HG03460 (cell line): ENCODE measurements around the gene LDLRAD4.
A peak's percentile ranks its signal among the peaks of the same experiment; 100 is the strongest.

ENCODE experiments used
- ATAC-seq: cut with Tn5 transposase; IDR thresholded peaks from one replicate; pipeline ENCODE4 v1.9.1; 2021; ENCODE audit not compliant: unreplicated experiment

Gene LDLRAD4

DNA sequence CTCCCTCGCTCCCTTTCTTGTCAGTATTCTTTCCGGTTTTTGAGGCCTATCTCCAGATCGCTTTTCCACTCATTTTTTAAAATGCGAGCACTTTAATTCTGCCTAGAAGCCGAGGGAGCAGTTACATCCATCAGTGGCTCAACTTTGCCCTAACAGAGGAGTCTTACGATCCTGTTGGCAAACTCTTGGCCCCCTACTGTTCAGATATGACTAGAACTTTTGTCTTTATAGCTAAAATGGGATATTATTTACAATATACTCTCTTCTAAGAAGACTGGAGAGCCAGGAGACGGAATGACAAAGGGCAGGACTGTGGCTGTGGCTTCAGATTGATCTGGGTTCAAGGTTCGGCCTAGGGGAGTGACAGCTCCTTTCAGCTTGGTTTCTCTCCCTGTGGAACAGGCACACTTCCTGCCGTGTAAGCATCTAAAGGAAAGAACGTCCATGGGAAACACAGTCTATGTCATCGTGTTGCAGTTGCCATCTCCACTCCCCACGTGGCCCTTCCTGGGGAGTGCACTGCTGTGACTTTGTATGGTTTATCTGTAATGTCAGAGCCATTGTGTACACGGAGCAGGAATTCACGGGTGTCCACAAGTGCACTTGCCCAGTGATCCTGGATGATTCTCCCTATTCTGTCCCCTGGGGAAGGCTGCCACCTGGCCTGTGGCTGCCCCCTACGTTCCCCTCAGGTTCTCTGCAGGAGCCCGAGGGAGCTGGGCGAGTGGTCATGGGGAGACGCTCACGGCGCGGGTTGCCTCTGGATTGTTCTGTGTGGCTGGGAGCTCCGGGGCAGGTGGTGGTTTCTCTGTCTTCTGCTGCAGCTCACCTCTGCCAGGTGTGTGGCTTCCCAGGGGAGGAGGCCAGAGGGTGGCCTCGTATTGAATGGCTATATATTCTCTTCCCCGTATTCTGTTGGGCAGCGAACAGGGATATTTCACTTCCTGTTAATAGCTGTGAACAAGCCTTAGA is 222.0 kb downstream of the LDLRAD4 start:
- no peak for ATAC-seq

DNA sequence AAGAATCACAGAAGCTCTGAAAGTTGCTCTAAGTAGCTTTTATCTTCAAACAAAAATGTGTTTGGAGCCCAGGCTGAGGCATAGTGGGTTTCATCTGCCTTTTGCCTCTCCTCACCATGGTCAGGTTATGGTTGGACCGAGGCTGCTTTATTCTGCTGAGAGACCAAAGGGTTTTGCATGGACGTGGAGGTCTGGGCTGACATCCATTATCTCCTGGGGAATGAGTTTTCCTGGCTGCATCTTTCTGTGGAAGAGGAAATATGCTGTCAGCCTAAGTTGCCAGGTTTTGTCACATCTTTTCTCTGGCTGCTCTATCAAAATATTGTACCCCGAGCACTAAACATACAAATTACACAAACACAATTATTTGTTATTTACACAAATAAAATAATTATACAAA is 223.2 kb downstream of the LDLRAD4 start:
- ATAC-seq, result no peak

DNA sequence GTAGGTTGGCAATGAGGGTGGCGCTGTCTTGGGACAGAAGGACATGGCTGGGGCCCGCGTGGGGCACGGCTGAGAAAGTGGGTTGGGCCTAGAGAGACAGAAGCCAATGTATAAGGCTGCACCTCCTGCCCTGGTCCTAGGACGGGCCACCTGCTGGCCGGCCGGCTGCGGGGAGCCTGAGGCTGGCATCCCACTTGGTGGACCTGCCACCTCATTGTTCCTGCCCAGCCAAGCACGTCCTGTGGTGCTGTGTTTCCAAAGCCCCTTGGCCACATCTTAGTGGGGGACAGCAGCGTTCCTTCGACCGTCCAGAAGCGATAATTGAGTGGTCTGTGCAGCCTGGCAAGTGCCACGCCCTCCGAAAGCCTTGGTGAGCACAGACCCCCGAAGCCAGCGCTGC is 223.9 kb downstream of the LDLRAD4 start:
- no peak for ATAC-seq

DNA sequence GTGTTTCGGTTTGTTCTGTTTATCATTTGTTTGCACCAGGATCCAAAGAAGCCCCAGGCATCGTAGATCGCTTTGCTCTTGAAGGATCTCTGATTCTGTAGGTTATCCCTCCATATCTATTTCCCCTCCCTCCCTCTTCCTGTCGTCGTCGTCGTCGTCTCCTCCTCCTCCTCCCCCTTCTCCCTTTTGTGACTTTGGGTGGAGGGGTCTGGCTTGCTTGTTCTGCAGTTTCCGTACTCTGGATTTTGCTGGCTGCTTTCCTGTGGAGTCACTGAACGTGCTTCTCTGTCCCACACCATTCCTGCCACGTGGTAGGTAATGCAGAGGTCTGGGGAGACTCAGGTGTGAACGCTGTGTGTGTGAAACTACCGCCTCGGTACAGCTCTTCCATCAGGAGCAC is 225.0 kb downstream of the LDLRAD4 start:
- ATAC-seq, result no peak

DNA sequence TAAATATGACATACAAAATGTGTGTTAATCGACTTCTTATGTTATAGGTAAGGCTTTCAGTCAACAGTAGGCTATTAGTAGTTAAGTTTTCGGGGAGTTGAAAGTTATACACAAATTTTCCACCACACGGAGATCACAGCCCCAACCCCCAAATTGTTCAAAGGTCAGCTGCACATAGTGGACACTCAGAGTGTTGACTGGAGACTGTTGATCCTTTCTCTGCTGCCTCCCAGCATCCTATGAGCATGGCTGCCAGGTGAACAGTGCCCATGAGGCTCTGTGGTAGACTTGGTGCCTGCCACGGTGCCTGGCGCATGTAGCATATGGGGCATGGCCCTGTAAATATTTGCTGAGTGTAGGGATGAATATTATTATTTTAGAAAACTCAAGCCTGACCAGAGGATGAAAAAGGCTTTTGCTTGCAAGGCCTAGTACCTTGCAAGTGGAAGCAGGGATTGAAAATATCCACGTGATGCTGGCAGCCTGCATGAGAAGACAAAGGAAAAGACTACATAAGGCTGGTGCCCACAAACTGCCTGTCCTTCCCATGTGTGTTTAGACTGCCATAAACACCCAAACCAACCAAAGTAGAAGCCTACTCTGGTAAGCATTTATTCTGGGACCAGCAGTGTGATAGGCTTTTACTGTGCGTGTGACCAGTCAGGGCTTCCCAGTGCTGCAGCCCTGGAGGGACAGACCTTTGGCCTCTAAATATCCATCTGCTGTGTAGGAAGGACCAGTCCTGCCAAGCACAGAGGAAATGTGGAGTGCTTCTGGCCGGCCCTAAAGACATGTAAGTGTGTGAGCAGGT is 226.1 kb downstream of the LDLRAD4 start:
- ATAC-seq, result no peak

DNA sequence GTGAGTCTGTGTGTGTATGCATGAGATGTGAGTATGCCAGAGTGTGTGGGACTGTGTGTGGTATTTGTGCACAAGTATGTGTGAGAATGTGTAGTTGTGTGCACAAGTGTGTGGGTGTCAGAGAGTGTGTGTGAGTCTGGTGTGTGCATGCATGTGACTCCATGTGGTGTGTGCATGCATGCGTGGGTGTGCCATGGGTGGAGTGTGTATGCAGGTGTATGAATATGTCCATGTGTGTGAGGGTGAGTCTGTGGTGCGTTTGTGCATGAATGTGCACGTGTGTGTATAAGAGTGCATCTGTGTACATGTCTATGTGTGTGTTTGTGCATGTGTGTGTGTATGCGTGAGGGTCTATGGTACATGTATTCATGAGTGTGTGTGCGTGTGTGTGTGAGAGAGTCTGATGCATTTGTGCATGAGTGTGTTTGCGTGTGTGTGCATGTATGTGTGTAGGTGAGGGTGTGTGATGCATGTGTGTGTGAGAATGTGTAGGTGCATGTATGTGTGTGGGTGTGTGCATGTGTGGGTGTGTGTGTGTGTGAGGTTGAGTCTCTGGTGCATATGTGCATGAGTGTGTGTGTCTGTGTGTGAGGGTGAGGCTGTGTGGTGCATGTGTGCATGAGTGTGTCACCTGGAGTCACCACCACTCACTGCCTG is 226.8 kb downstream of the LDLRAD4 start:
- ATAC-seq, result no peak

DNA sequence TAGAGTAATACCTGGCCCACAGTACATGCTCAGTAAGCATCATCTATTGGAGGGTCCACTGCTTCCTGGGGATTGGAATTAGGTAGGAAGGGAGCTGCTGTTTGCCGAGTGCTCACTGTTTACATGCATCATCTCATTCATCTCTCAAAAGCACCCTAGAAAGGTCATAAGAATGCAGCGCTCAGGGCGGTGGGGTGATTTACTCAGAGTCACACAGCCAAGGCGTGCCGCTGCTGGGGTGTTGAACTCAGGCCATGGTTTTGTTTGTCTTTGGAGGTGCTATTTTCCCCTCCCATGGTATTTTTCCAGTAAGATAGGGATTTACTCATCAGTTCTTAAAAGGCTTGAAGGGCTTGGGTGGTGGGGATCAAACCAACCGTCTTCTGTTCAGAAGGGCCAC is 227.5 kb downstream of the LDLRAD4 start:
- ATAC-seq, result no peak

DNA sequence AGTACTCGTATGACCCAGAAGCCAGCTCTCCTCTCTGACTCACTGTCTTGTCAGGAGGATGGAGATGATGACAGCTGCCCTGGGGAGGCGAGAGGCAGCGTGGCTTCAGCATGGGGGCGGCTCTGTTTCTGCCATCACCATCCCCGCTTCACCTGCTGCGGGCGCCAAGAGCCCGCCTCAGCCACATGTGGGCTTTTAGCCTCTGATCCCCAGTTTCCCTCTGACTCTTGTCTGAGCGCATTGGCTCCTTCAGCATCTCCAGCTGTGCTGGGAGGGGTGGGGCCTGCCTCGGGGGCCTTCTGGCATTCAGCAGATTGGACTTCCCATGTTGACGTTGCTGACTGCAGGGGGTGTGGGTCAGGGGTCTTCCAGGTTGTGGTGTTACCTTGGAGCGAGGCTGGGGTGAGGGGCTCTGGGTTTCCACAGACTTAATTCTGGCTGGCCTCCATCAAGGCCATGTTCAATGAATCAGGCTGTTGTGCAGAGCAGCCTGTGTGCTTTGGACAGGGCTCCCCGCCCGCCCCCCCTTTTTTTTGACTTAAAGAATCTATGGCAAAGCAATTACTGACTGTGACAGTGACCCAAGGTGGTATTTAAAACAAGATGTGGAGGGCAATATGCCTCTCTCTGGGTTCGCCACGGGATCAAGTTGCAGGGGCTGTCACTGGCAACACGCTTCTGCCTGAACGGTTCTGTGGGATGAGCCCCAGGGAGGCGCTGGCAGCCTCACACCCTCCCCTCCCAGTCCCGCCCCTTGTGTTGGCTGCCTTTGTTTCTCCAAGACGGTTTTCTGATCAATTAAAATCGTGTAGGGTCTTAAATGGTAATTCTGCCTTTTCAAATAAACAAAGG is 228.3 kb downstream of the LDLRAD4 start:
- ATAC-seq, result no peak

DNA sequence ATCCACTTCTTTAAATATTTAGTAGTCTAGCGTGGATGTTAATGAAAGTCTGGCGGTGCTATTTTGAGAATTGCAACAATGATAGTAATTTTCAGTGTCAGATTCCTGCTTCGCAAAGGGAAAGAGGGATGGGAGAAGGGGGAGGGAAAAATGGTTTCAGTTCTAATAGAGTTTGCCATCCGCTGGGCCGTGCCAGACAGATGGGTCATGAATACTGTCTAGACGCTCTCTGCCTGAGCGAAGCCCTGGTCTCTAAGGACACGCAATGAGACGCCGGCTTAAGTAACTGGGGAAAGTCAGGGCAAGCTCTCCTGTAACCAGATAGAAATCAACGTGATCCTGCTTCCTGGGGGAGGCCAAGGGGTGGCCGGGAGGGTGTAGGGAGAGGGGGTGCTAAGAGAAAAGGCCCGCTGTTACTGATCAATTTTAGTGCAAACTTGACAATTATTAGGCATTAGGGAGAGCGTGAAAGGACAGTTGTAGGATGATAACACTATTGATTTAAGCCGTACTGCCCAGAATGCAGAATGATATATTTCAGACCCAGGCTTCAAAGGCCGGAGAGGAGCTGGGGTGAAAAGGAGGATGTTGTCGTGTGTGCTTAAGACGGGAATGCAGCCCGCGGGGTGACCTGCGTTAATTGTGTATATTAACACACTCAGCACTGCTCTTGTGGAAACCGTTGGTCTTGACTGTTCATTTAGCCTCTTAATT is 229.2 kb downstream of the LDLRAD4 start:
- ATAC-seq, result no peak

DNA sequence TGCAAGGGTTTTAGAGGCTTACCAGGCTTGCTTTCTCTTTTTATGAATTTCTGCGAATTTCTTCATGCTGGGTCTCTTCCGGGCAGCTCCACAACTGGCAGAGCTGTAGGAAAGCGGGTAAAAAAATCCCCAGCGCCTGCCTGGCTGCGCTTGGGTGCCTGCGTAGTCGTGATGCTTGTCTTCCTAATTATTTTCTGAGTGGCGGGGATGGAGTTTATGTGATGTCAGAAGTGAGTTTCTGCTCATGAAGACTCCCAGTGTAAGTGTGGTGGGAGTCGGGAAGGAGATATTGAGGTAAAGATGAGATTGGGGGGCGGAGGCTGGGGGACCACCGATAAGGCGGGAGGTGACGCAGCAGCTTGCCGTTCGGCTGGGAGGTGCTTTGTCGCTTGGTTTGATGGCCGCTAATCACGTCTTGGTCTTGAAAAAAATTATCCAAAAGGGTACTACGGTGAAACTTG is 229.8 kb downstream of the LDLRAD4 start:
- no peak for ATAC-seq

DNA sequence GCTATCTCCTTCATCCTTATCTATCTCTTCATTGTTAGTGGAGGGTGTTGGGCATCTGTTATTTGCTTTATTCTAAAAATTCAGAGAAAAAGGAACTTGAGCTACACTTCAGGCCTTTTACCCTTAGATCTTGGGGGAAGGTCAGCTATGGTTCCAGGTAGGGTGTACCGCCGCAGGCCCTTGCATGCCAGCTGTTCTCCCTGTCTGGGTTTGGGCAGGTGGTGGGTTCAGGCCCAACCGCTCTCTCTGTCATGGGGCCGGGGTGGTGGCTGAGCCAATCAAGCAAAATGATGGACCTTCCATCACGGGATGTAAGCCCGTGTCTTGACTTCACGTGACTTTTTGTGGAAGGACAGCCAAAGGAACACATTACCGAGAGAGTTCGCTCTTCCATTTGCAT is 231.1 kb downstream of the LDLRAD4 start:
- no peak for ATAC-seq

DNA sequence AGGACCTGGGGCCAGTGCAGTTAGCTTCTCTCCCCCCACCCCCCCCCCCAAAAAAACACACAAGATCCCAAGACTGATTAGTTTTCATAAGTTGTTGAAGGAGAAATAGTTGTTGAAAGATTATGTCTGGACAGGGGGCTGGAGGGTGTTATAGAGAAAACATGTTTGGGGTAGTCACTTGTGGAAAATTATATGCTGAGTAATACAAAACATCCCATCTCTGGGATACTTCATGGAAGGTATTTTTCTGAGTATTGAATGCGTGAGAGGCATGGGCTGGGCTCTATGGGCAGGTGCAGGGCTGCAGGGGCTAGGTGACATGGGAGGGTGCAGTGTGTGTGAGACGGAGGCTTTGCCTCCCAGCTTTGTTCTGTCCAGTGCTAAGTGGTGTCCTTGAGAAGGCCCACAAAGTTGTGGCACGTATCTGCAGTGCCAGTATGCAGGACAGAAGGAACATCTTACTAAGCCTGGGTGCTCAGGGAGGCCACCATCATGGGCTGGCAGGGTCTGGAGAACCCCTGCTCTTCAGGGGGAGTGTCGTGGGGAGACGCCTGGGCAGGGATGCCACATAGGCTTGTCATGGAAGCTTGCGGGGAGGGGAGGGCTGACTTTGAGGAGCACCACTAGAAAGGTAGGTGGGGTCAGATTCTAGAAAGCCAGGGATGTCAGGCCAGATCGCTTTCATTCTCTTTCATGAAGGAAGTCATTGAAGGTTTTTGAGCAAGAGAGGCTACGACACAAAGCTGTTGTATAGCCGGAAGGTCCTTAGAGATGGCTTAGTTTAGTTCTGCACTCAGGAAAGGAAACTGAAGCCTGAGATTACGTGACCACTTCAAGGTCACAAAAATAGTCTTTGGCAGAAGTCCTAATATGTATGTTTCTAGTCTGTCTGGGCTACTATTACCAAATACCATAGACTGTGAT is 232.0 kb downstream of the LDLRAD4 start:
- peak; percentile 69 for ATAC-seq

DNA sequence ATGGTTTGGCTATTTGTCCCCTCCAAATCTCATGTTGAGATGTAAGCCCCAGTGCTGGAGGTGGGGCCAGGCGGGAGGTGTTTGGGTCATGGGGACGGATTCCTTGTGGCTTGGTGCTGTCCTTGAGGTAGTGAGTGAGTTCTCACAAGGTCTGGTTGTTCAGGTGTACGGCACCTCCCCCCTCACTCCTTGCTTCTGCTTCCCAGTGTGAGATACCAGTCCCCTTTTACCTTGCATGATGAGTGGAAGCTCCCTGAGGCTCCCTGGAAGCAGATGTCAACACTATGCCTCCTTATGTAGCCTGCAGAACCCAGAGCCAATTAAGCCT is 232.6 kb downstream of the LDLRAD4 start:
- no peak for ATAC-seq

DNA sequence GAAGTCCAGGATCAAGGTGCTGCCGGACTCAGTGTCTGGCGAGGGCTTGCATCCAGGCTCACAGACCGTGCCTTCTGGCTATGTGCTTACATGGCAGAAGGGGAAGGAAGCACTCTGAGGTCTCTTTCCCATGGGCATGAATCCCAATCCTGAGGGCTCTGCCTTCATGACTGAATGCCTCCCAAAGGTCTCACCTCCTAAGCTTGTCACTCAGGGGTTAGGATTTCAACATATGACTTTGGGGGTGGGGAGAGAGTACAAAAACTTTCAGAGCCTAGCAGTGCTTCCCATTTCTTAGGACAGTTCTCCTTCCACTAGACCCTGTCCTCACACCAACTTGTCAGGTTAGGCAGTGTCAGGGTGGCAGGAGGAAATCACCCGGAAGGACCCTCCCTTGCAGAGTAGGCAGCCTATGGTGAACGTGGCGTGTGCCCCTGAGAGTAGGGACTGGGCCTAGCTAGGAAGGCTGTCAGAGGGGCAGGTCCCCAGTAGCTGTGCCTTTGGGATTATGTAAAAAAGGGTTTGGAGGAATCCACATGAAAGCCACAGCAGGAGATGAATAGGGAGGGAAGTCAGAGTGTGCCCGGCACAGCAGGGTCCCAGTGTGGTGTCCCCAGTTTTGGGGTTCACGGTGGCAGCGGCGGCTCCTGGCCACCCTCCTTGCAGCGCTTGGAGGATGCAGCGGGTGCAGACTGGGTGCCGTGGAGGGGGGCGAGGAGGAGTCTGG is 233.3 kb downstream of the LDLRAD4 start:
- no peak for ATAC-seq

DNA sequence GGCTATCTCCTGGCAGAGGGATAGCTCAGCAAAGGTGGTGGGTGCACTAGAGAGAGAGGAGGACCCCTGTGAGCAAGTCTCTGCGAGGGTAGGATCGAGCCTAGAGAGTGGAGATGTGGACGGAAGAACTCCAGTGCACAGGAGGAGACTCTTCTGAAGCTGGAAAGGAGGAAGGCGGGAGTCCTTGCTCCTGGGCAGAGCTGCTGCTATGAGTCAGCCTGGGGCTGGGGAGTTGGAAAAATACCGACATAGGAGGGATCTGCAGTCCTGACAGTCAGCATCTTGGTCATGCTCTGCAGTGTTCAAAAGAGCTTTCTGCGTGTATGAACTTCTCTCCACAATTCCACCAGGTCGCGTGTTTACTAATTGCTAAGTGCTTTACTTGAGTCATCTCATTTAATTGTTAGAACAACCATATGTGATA is 233.8 kb downstream of the LDLRAD4 start:
- ATAC-seq, result no peak

DNA sequence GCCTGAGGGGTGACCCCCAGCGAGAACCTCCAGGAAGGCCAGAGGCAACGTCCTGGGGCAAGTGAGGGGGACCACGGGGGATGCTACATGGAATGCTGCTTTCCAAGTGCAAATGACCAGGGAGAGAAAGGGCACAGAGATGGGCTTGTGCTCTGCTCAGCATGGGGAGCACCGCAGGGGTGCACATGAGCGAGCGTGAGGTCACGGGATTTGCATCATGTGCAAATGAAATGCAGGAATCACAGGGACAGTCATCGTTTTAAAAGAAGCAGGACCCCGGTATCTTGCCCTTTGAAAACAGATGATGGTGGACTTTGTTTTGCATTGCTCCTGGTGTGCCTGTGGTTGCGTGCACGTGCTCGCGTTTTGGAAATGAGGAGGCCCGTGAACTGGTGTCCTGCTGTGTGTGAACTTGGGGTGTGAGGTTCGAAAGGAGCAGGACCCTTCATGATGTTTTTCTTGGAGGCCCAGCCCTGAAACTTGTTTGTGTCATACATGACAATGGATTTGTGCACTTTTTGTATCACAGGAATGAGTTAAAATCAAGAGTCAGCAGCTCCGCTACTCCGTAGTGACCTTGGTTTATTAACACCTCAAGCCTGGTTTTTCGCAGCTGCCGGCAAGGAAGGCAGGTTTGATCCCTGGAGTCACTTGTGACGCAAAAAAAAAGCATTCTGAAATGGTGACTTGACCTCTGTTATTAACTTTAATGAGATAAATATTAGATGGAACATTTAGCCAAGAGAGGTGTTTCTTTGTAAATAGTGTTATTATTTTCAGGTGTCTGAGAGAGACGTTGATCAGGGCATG is 234.5 kb downstream of the LDLRAD4 start:
- ATAC-seq, result no peak

DNA sequence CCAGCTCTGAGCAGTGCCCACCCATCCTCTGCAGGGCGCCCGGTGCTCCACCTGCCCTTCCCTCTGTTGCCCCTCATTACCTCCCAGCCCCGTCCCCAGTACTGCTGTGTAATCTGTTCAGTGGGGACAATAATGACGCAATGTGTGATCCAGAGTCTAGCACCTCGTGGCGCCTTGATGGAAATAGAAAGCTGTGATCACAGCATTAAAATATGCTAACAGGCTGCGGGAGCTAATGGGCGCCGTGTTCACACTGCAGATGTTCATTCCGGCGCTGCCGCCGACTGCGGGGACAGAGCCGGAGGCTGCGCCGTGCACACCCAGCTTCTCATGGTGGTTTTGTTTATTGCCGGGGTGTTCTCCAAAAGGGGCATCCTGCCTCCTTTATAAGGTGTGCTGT is 235.2 kb downstream of the LDLRAD4 start:
- ATAC-seq, result no peak
